Measurements from ENCODE around the gene MAGEC3. TPM values are rescaled to one million over a fixed set of nuclear protein-coding genes. Genes with fewer than 3 reads are reported as not detected.
"Not testable (repeated sequence)": the region's sequence is repeated elsewhere in the genome, so short reads cannot be mapped to it uniquely, and the experiment has no call there.

Gene MAGEC3
- total RNA-seq, 4 donors from 2014 or later = not detected

GRCh38 chrX:141839856-141840255 is 1.7 kb downstream of the MAGEC3 start:
- intact Hi-C loops (cut with DNase I; ENCODE audit: low total_unique reads) = no loop called here
- TF ChIP-seq CTCF (IDR thresholded peaks at IDR 0.05) (no peak), POLR2A (IDR thresholded peaks at IDR 0.05) (no peak)
- 79 to 88% methylated on average over 2 of the region's 2 CpGs for WGBS, 2 donors
- no peak for DNase-seq (ENCODE audit: low spot score in 2 of 2)
- no peak overlapping the region for H3K4me3 ChIP-seq (ENCODE audit: low read depth, poor library complexity, severe bottlenecking)

DNA sequence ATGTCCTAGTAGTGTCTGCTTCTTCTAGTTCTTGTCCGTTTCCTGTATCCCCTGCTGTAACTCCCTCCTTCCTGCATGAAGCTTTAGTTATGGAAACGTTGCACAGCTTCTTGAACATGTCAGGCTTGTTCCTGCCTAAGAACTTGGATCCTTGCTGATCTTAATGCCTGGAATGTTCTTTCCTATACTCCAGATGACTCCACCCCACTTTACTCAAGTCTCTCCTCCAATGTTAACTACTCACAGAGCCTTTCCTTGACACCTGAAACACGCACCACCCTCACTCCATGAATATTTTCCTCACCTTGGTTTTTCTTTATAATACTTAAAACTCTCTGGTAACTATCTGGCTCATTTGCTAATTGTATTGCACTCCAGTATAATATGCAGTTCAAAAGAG is 19.4 kb downstream of the MAGEC3 start:
- intact Hi-C loops (cut with DNase I; ENCODE audit: low total_unique reads) = no loop called here
- no peak for DNase-seq (ENCODE audit: low spot score in 2 of 2)
- WGBS, 2 donors = 26 to 51% methylated on average over 3 of the region's 3 CpGs
- TF ChIP-seq POLR2A (IDR thresholded peaks at IDR 0.05) (no peak), CTCF (IDR thresholded peaks at IDR 0.05) (no peak)
- H3K4me3 ChIP-seq (ENCODE audit: low read depth, poor library complexity, severe bottlenecking) = no peak overlapping the region

DNA sequence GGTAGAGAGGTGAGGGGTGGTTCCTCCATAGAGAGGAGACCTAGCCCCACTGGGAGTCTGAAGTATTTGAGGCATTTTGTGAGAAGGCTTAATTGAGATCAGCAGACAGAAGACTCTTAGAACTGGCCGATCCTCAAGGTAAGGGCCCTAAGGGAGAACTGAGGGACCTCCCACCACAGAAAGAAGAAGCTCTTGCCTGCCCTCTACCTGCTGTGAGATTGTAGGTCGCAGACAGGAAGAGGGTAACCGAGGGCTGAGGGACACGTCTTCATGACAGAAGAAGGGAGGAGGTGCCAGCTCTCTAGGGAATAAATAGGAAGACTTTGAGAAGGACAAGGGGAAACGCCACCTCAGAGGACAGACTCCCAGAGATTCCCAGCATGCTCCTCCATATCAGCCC is 41.5 kb downstream of the MAGEC3 start:
- H3K4me3 ChIP-seq (ENCODE audit: low read depth, poor library complexity, severe bottlenecking) = no peak overlapping the region
- TF ChIP-seq CTCF (IDR thresholded peaks at IDR 0.05) = no peak
- no peak for TF ChIP-seq POLR2A (IDR thresholded peaks at IDR 0.05)
- intact Hi-C loops (cut with DNase I; ENCODE audit: low total_unique reads) = no loop called here
- 60 to 71% methylated on average over 5 of the region's 5 CpGs for WGBS, 2 donors
- no peak for DNase-seq (ENCODE audit: low spot score in 2 of 2)

- H3K4me3 ChIP-seq (ENCODE audit: low read depth, poor library complexity, severe bottlenecking); intact Hi-C loops (cut with DNase I; ENCODE audit: low total_unique reads); DNase-seq (ENCODE audit: low spot score in 2 of 2): not testable (repeated sequence)
- WGBS, 2 donors = 60 to 65% methylated on average over 3 to 5 of the region's 5 CpGs
These were observed 50.7 kb downstream of the MAGEC3 start for GRCh38 chrX:141888811-141889210.

DNA sequence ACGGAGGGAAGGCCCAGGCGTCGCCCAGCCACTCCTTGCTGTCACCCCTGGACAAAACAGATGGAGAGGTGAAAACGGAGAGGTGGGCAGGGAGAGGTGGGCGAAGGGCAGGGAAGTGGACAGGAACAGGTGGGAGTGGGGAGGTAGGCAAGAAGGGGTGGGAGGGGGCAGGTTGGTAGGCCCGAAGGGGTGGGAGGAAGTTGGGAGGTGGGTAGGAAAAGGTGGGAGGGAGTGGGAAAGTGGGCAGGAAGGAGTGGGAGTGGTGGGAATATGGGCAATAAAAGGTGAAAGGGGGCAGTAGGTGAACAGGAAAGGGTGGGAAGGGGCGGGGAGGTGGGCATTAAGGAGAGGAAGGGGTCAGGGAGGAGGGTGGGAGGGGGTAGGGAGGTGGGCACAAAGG is 56.6 kb downstream of the MAGEC3 start:
- no peak overlapping the region for H3K4me3 ChIP-seq (ENCODE audit: low read depth, poor library complexity, severe bottlenecking)
- intact Hi-C loops (cut with DNase I; ENCODE audit: low total_unique reads) = no loop called here
- 78% methylated on average over 5 to 7 of the region's 7 CpGs for WGBS, 2 donors
- DNase-seq (ENCODE audit: low spot score in 2 of 2) = no peak
- TF ChIP-seq POLR2A (IDR thresholded peaks at IDR 0.05) = no peak
- TF ChIP-seq CTCF (IDR thresholded peaks at IDR 0.05) = no peak

- intact Hi-C loops (cut with DNase I; ENCODE audit: low total_unique reads) = no loop called here
- no peak overlapping the region for H3K4me3 ChIP-seq (ENCODE audit: low read depth, poor library complexity, severe bottlenecking)
- no peak for DNase-seq (ENCODE audit: low spot score in 2 of 2)
- TF ChIP-seq CTCF (IDR thresholded peaks at IDR 0.05) (no peak), POLR2A (IDR thresholded peaks at IDR 0.05) (no peak)
- 84 to 91% methylated on average over 2 of the region's 2 CpGs for WGBS, 2 donors
These were observed 59.6 kb downstream of the MAGEC3 start for GRCh38 chrX:141897690-141898089.

Data from lower leg skin (tissue), 4 donors.